Ishikawa (cell line): Measurements from ENCODE around the gene PCDH9.

ENCODE experiments used
- CEBPB ChIP-seq: IDR thresholded peaks from 2 replicates; pipeline ENCODE4 v1.6.1; 2012
- EGR1 ChIP-seq: IDR thresholded peaks from 2 replicates; pipeline ENCODE4 v1.6.1; 2012
- EP300 ChIP-seq: IDR thresholded peaks from 2 replicates; pipeline ENCODE4 v1.6.1; 2012; ENCODE audit warnings: borderline replicate concordance
- MAX ChIP-seq: IDR thresholded peaks from 2 replicates; pipeline ENCODE4 v1.6.1; 2012
- NFIC ChIP-seq: IDR thresholded peaks from 2 replicates; pipeline ENCODE4 v1.6.1; 2012
- RAD21 ChIP-seq: IDR thresholded peaks from 2 replicates; pipeline ENCODE4 v1.6.1; 2012; ENCODE audit warnings: low read depth
- TAF1 ChIP-seq: IDR thresholded peaks from 2 replicates; pipeline ENCODE4 v1.6.1; 2012; ENCODE audit warnings: low read depth, mild to moderate bottlenecking
- TCF12 ChIP-seq: IDR thresholded peaks from 2 replicates; pipeline ENCODE4 v1.6.1; 2012; ENCODE audit warnings: low read depth
- TF ChIP-seq, protein P1 (sequence below): IDR thresholded peaks from 2 replicates; pipeline ENCODE4 v1.6.1; 2012
- TF ChIP-seq, protein P2 (sequence below): IDR thresholded peaks from 2 replicates; pipeline ENCODE4 v1.6.1; 2012; ENCODE audit warnings: low read depth, mild to moderate bottlenecking

GRCh38 chr13:66275416-66275815 lies 954.7 kb downstream of the PCDH9 start:
- no peak for TF ChIP-seq MAX
- no peak for TF ChIP-seq TAF1
- TF ChIP-seq EP300 = no peak
- TF ChIP-seq TCF12 = no peak
- TF ChIP-seq, protein P1, sequence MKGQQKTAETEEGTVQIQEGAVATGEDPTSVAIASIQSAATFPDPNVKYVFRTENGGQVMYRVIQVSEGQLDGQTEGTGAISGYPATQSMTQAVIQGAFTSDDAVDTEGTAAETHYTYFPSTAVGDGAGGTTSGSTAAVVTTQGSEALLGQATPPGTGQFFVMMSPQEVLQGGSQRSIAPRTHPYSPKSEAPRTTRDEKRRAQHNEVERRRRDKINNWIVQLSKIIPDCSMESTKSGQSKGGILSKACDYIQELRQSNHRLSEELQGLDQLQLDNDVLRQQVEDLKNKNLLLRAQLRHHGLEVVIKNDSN = no peak
- TF ChIP-seq, protein P2, sequence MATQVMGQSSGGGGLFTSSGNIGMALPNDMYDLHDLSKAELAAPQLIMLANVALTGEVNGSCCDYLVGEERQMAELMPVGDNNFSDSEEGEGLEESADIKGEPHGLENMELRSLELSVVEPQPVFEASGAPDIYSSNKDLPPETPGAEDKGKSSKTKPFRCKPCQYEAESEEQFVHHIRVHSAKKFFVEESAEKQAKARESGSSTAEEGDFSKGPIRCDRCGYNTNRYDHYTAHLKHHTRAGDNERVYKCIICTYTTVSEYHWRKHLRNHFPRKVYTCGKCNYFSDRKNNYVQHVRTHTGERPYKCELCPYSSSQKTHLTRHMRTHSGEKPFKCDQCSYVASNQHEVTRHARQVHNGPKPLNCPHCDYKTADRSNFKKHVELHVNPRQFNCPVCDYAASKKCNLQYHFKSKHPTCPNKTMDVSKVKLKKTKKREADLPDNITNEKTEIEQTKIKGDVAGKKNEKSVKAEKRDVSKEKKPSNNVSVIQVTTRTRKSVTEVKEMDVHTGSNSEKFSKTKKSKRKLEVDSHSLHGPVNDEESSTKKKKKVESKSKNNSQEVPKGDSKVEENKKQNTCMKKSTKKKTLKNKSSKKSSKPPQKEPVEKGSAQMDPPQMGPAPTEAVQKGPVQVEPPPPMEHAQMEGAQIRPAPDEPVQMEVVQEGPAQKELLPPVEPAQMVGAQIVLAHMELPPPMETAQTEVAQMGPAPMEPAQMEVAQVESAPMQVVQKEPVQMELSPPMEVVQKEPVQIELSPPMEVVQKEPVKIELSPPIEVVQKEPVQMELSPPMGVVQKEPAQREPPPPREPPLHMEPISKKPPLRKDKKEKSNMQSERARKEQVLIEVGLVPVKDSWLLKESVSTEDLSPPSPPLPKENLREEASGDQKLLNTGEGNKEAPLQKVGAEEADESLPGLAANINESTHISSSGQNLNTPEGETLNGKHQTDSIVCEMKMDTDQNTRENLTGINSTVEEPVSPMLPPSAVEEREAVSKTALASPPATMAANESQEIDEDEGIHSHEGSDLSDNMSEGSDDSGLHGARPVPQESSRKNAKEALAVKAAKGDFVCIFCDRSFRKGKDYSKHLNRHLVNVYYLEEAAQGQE = no peak
- no peak for TF ChIP-seq EGR1
- no peak for TF ChIP-seq CEBPB
- no peak for TF ChIP-seq RAD21
- no peak for TF ChIP-seq NFIC
